SK-N-SH (cell line): Measurements from ENCODE around the gene MAN1A1. TPM values are rescaled to one million over a fixed set of nuclear protein-coding genes. Genes with fewer than 3 reads are reported as not detected.

Experiments
- CTCF ChIA-PET: fragments of 300-600, 350-600 bp; formaldehyde crosslinking; extraction: SDS; loops from one replicate; lab custom pipeline; 2021; lab: Yijun Ruan, JAX
- POLR2A ChIA-PET: fragments of 350-600 bp; sonication (Branson Sonifier 250); formaldehyde crosslinking; extraction: SDS; loops from one replicate; lab custom pipeline; 2020; ENCODE audit warnings: antibody characterized with exemption, inconsistent platforms; lab: Yijun Ruan, JAX
- DNase-seq: peaks from one replicate; pipeline ENCODE4 v3.0.0; 2012
- H2AFZ ChIP-seq: fragments of 200-600 bp; sonication (generic); 2 replicates; pipeline ENCODE4 v1.8.1; 2016; ENCODE audit warnings: antibody characterized with exemption, mild to moderate bottlenecking, low read depth
- H3F3A ChIP-seq: fragments of 200-600 bp; sonication (generic); replicated peaks from 2 replicates; pipeline ENCODE3; 2016; ENCODE audit warnings: antibody characterized with exemption, mild to moderate bottlenecking; ENCODE audit not compliant: insufficient read depth
- H3K27ac ChIP-seq, 2 experiments: fragments of 200-500 bp in 1 of 2; fragments of 200-600 bp in 1 of 2; sonication (Bioruptor generic) in 1 of 2; sonication (generic), shearing (Covaris generic) in 1 of 2; 2 replicates each; pipeline versions ENCODE4 v1.5.1 to v1.6.1; 2014 to 2016; ENCODE audit warnings: low read depth in 2 of 2, inconsistent platforms in 1 of 2, low read length in 1 of 2, mild to moderate bottlenecking in 1 of 2, mixed read lengths in 1 of 2
- H3K27me3 ChIP-seq: fragments of 200-600 bp; sonication (generic), shearing (Covaris generic); 2 replicates; pipeline ENCODE4 v1.6.1; 2016; ENCODE audit warnings: mixed run types; ENCODE audit not compliant: insufficient read depth
- H3K36me3 ChIP-seq, 2 experiments: fragments of 200-500 bp in 1 of 2; fragments of 200-600 bp in 1 of 2; sonication (Bioruptor generic) in 1 of 2; sonication (generic) in 1 of 2; replicated peaks in 1 of 2; 2 replicates each; pipeline versions ENCODE3 to v1.5.1; 2014 to 2016; ENCODE audit warnings: low read length in 1 of 2, mild to moderate bottlenecking in 1 of 2; ENCODE audit not compliant: insufficient read depth in 2 of 2, control insufficient read depth in 1 of 2
- H3K4me1 ChIP-seq, 2 experiments: fragments of 200-500 bp in 1 of 2; fragments of 200-600 bp in 1 of 2; sonication (Bioruptor generic) in 1 of 2; sonication (generic), shearing (Covaris generic) in 1 of 2; 2 replicates each; pipeline versions ENCODE4 v1.5.1 to v1.6.1; 2014 to 2016; ENCODE audit warnings: low read depth in 1 of 2, low read length in 1 of 2, mixed run types in 1 of 2; ENCODE audit not compliant: insufficient read depth in 2 of 2, control insufficient read depth in 1 of 2
- H3K4me2 ChIP-seq: fragments of 200-600 bp; sonication (generic), shearing (Covaris generic); 2 replicates; pipeline ENCODE4 v1.6.1; 2017; ENCODE audit warnings: mixed run types
- H3K4me3 ChIP-seq, 2 experiments: fragments of 200-500 bp in 1 of 2; fragments of 200-600 bp in 1 of 2; sonication (Bioruptor generic) in 1 of 2; sonication (generic), shearing (Covaris generic) in 1 of 2; 2 replicates each; pipeline versions ENCODE4 v1.5.1 to v1.8.1; 2014 to 2016; ENCODE audit warnings: low read depth in 2 of 2, inconsistent platforms in 1 of 2, low read length in 1 of 2, mild to moderate bottlenecking in 1 of 2, mixed read lengths in 1 of 2, moderate library complexity in 1 of 2
- H3K79me2 ChIP-seq: fragments of 200-600 bp; sonication (generic); 2 replicates; pipeline ENCODE4 v1.8.1; 2017; ENCODE audit warnings: mild to moderate bottlenecking; ENCODE audit not compliant: insufficient read depth
- H3K9ac ChIP-seq: fragments of 200-600 bp; sonication (generic); 2 replicates; pipeline ENCODE4 v1.6.1; 2017; ENCODE audit warnings: mixed run types
- H3K9me2 ChIP-seq: fragments of 200-600 bp; sonication (generic); 2 replicates; pipeline ENCODE4 v1.6.1; 2017; ENCODE audit warnings: mixed run types
- H3K9me3 ChIP-seq: fragments of 200-600 bp; sonication (generic); 2 replicates; pipeline ENCODE4 v1.6.1; 2017; ENCODE audit warnings: mixed run types, mild to moderate bottlenecking, moderate library complexity
- H4K20me1 ChIP-seq: fragments of 200-600 bp; sonication (generic); 2 replicates; pipeline ENCODE4 v1.6.1; 2017; ENCODE audit warnings: mild to moderate bottlenecking, mixed run types; ENCODE audit not compliant: insufficient read depth
- CHD2 ChIP-seq: fragments of 150-350 bp; IDR thresholded peaks from 2 replicates; pipeline ENCODE4 v1.6.1; 2018; ENCODE audit warnings: low read length; ENCODE audit not compliant: partially characterized antibody
- GATA2 ChIP-seq: sonication (generic); formaldehyde crosslinking; IDR thresholded peaks from 2 replicates; pipeline ENCODE4 v1.5.0; 2020; ENCODE audit warnings: mild to moderate bottlenecking, missing genetic modification reagents
- MAX ChIP-seq: IDR thresholded peaks from 2 replicates; pipeline ENCODE4 v1.4.0; 2012; ENCODE audit warnings: low read depth
- MXI1 ChIP-seq: IDR thresholded peaks from 2 replicates; pipeline ENCODE4 v1.6.1; 2012; ENCODE audit warnings: mild to moderate bottlenecking, low read depth, low read length, improper control_type of control experiment
- PBX3 ChIP-seq: IDR thresholded peaks from 2 replicates; pipeline ENCODE4; 2012
- RAD21 ChIP-seq: IDR thresholded peaks from 2 replicates; pipeline ENCODE4 v1.6.1; 2012; ENCODE audit warnings: mild to moderate bottlenecking, low read length
- TCF12 ChIP-seq: IDR thresholded peaks from 2 replicates; pipeline ENCODE4 v1.4.0; 2012
- USF1 ChIP-seq: IDR thresholded peaks from 2 replicates; pipeline ENCODE4 v1.4.0; 2012; ENCODE audit warnings: low read depth, borderline replicate concordance
- ZBTB33 ChIP-seq: IDR thresholded peaks from 2 replicates; pipeline ENCODE4 v1.4.0; 2012; ENCODE audit warnings: low read depth, borderline replicate concordance
- WGBS: methylation state at CpG from one replicate; pipeline ENCODE4 v1.1.6; 2017; ENCODE audit warnings: low lambda C conversion rate; 5-methylcytosine and 5-hydroxymethylcytosine counted together
- polyA plus RNA-seq, 3 experiments: library from polyadenylated mRNA; depleted of rRNA; stranded (reverse); fragments of >200 nt; gene quantifications; 2 replicates each; pipeline ENCODE4 v1.2.3, GENCODE V29; 2012

The MAN1A1 gene
- polyA plus RNA-seq, 1 of the 3 experiments (the other 2 are of a cell fraction) = 28.0 TPM

GRCh38 chr6:119160911-119161310, 188.7 kb downstream of the MAN1A1 start:
- Histone ChIP-seq H3K36me3 (no peaks in the 10 kb centered on the region), H2AFZ (no peak overlapping the region), H3K79me2 (no peaks in the 10 kb centered on the region), H4K20me1 (no peaks in the 10 kb centered on the region), H3K27ac (no peak overlapping the region), H3K4me3 (no peak overlapping the region), H3K9me2 (no peaks in the 10 kb centered on the region), H3K9me3 (no peaks in the 10 kb centered on the region), H3F3A (no peaks in the 10 kb centered on the region), H3K4me2 (no peak overlapping the region), H3K4me1 (no peaks in the 10 kb centered on the region; a peak in 1 of 4 replicates), H3K27me3 (no peaks in the 10 kb centered on the region), H3K9ac (no peak overlapping the region)
- ChIA-PET CTCF (interaction anchor here (1.1 to 1.8 kb wide), 3 partner anchors 13 to 31 kb away, joined by 3 to 7 read pairs (median 4); no protein-coding TSS in a partner anchor), POLR2A (no interaction called here)
- WGBS = 91% methylated on average over 1 of the region's 2 CpGs
- no peak for TF ChIP-seq RAD21
- DNase-seq = no peak

- H3K36me3 ChIP-seq = no peaks in the 10 kb centered on the region
- H3K4me2 ChIP-seq = no peak overlapping the region
- H3K79me2 ChIP-seq = no peaks in the 10 kb centered on the region
- H3K4me1 ChIP-seq = no peaks in the 10 kb centered on the region; a peak in 2 of 4 replicates
- TF ChIP-seq CHD2 (no peak), TCF12 (peak; percentile 8; the same call in 1 of the 2 replicates)
- no peak overlapping the region for H2AFZ ChIP-seq
- CTCF ChIA-PET = interaction anchor here (2.7 kb wide), 1 partner anchor 9 kb away, joined by 10 read pairs; no protein-coding TSS in a partner anchor
- no peaks in the 10 kb centered on the region for H3K9me2 ChIP-seq
- no peak overlapping the region for H3K9ac ChIP-seq
- no peaks in the 10 kb centered on the region for H3K9me3 ChIP-seq
- DNase-seq = no peak
- no peaks in the 10 kb centered on the region for H3F3A ChIP-seq
- no peak overlapping the region for H3K27ac ChIP-seq
- 79% methylated on average over 8 of the region's 9 CpGs for WGBS
- no peaks in the 10 kb centered on the region for H3K27me3 ChIP-seq
- H4K20me1 ChIP-seq = no peaks in the 10 kb centered on the region
- POLR2A ChIA-PET = no interaction called here
- no peak overlapping the region for H3K4me3 ChIP-seq
These were observed 191.3 kb downstream of the MAN1A1 start for GRCh38 chr6:119158057-119158848.

- H2AFZ ChIP-seq = no peak overlapping the region
- TF ChIP-seq USF1 (no peak), ZBTB33 (no peak), PBX3 (no peak), MAX (no peak), CHD2 (no peak), MXI1 (no peak), GATA2 (CRISPR knock-in tag) (no peak)
- TF ChIP-seq, all 33 proteins: peak for 0
- POLR2A ChIA-PET = no interaction called here
- Histone ChIP-seq H3K79me2 (no peaks in the 10 kb centered on the region), H3K4me3 (no peak overlapping the region), H3K36me3 (no peaks in the 10 kb centered on the region), H4K20me1 (no peaks in the 10 kb centered on the region), H3K9me3 (no peaks in the 10 kb centered on the region), H3F3A (no peaks in the 10 kb centered on the region), H3K4me1 (no peaks in the 10 kb centered on the region; a peak in 2 of 4 replicates), H3K27ac (no peak overlapping the region), H3K9ac (no peak overlapping the region), H3K27me3 (no peaks in the 10 kb centered on the region), H3K4me2 (no peak overlapping the region), H3K9me2 (no peaks in the 10 kb centered on the region)
- 77% methylated on average over 3 of the region's 3 CpGs for WGBS
- no peak for DNase-seq
- CTCF ChIA-PET = interaction anchor here (2.7 kb wide), 1 partner anchor 8 kb away, joined by 10 read pairs; no protein-coding TSS in a partner anchor
These were observed 192.1 kb downstream of the MAN1A1 start for GRCh38 chr6:119157506-119157815.
